Esophagus squamous epithelium (tissue), 4 donors: ENCODE measurements around the gene CFAP92.
"Not testable (repeated sequence)": the region's sequence is repeated elsewhere in the genome, so short reads cannot be mapped to it uniquely, and the experiment has no call there.

Experiments used
- CTCF ChIP-seq, 6 experiments: fragments of 450-650 bp in 4 of 6; fragments of 200-600 bp in 2 of 6; sonication (generic) in 2 of 6; IDR thresholded peaks; one replicate each; pipeline ENCODE4 v1.5.1; 2016 to 2019; ENCODE audit warnings: antibody characterized with exemption in 6 of 6, mild to moderate bottlenecking in 4 of 6, moderate library complexity in 4 of 6
- POLR2A ChIP-seq, 4 donors: fragments of 450-650 bp; IDR thresholded peaks; one replicate each; pipeline ENCODE4 v1.6.1; 2017; ENCODE audit warnings: antibody characterized with exemption in 4 of 4, mild to moderate bottlenecking in 4 of 4, moderate library complexity in 3 of 4

DNA sequence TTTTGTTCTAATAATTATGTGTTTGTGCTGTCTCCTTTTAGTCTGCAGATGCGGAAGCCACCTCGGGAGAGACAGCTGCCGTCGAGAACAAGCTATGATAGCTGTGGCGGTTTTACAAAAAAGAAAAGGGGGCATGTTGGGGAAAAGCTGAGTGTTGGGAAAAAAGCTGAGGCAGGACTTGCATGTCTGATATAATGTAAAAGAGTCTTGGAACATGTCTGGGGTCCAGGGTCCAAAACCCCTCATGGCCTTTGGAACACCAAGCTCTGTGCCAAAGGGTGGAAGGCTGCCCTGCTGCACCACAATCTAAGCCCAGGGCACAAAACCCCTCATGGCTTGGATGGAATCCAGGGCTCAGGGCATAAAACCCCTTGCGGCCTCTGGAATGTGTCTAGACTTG is 69.9 kb downstream of the CFAP92 start:
- TF ChIP-seq CTCF, POLR2A (IDR thresholded peaks at IDR 0.05): not testable (repeated sequence)
